ENCODE results near the gene ARMH2. TPM values are rescaled to one million over a fixed set of nuclear protein-coding genes. Genes with fewer than 3 reads are reported as not detected.

Gene ARMH2
- total and polyA plus RNA-seq, 2 experiments from 2014 or later: not detected

DNA sequence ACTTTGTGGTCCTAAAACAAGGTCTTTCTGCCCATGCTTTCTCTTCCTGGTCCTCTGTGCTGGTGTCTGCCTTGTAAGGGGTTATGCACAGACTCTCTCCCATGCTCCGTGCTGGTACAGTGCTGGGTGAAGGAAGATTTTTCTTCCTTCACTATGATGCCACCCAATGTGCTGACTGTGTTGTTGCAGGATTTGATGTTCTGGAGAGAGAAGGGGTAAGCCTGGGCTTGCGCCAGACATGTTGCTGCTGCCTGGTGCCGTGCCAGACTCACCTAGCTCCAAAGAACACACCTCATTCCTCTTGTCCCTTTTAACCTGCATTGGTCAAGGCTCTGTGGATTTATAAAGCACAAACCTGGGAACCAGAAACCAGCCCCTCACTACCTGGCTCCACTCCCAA is 28.4 kb upstream of the ARMH2 start:
- Histone ChIP-seq H3K4me2 (no peak overlapping the region), H3K9me2 (ENCODE audit: insufficient read depth) (no peaks in the 10 kb centered on the region), H3K27me3 (ENCODE audit: insufficient read depth) (no peaks in the 10 kb centered on the region), H3K4me3 (no peak overlapping the region), H3F3A (replicated peaks; ENCODE audit: low read depth) (0 out of 2 replicates have a peak, but pooled peaks cover 2% of the 10 kb centered on the region), H3K4me1 (ENCODE audit: insufficient read depth) (peaks cover 13% of the 10 kb centered on the region), H3K79me2 (replicated peaks; ENCODE audit: insufficient read depth) (no peaks in the 10 kb centered on the region), H2AFZ (peak overlapping the region; percentile 93), H3K36me3 (ENCODE audit: insufficient read depth) (0 out of 2 replicates have a peak, but pooled peaks cover 2% of the 10 kb centered on the region), H4K20me1 (replicated peaks; ENCODE audit: insufficient read depth) (no peaks in the 10 kb centered on the region), H3K27ac (ENCODE audit: low read depth) (peak overlapping the region; percentile 63)
- Mint-ChIP-seq H3K27me3 (ENCODE audit: insufficient read depth, low read depth, poor library complexity) (peaks cover 2% of the 10 kb centered on the region), H3K9me3 (no peaks in the 10 kb centered on the region), H3K4me1 (peaks cover 20% of the 10 kb centered on the region; the same call in 2 of the 3 replicates), H3K4me3 (no peak overlapping the region), H3K36me3 (ENCODE audit: low read depth) (peaks cover 8% of the 10 kb centered on the region; the same call in 1 of the 3 replicates), H3K27ac (peak overlapping the region; percentile 75; the same call in 1 of the 2 replicates)
- peak; percentile 65 for ATAC-seq
- TF ChIP-seq, protein P1, sequence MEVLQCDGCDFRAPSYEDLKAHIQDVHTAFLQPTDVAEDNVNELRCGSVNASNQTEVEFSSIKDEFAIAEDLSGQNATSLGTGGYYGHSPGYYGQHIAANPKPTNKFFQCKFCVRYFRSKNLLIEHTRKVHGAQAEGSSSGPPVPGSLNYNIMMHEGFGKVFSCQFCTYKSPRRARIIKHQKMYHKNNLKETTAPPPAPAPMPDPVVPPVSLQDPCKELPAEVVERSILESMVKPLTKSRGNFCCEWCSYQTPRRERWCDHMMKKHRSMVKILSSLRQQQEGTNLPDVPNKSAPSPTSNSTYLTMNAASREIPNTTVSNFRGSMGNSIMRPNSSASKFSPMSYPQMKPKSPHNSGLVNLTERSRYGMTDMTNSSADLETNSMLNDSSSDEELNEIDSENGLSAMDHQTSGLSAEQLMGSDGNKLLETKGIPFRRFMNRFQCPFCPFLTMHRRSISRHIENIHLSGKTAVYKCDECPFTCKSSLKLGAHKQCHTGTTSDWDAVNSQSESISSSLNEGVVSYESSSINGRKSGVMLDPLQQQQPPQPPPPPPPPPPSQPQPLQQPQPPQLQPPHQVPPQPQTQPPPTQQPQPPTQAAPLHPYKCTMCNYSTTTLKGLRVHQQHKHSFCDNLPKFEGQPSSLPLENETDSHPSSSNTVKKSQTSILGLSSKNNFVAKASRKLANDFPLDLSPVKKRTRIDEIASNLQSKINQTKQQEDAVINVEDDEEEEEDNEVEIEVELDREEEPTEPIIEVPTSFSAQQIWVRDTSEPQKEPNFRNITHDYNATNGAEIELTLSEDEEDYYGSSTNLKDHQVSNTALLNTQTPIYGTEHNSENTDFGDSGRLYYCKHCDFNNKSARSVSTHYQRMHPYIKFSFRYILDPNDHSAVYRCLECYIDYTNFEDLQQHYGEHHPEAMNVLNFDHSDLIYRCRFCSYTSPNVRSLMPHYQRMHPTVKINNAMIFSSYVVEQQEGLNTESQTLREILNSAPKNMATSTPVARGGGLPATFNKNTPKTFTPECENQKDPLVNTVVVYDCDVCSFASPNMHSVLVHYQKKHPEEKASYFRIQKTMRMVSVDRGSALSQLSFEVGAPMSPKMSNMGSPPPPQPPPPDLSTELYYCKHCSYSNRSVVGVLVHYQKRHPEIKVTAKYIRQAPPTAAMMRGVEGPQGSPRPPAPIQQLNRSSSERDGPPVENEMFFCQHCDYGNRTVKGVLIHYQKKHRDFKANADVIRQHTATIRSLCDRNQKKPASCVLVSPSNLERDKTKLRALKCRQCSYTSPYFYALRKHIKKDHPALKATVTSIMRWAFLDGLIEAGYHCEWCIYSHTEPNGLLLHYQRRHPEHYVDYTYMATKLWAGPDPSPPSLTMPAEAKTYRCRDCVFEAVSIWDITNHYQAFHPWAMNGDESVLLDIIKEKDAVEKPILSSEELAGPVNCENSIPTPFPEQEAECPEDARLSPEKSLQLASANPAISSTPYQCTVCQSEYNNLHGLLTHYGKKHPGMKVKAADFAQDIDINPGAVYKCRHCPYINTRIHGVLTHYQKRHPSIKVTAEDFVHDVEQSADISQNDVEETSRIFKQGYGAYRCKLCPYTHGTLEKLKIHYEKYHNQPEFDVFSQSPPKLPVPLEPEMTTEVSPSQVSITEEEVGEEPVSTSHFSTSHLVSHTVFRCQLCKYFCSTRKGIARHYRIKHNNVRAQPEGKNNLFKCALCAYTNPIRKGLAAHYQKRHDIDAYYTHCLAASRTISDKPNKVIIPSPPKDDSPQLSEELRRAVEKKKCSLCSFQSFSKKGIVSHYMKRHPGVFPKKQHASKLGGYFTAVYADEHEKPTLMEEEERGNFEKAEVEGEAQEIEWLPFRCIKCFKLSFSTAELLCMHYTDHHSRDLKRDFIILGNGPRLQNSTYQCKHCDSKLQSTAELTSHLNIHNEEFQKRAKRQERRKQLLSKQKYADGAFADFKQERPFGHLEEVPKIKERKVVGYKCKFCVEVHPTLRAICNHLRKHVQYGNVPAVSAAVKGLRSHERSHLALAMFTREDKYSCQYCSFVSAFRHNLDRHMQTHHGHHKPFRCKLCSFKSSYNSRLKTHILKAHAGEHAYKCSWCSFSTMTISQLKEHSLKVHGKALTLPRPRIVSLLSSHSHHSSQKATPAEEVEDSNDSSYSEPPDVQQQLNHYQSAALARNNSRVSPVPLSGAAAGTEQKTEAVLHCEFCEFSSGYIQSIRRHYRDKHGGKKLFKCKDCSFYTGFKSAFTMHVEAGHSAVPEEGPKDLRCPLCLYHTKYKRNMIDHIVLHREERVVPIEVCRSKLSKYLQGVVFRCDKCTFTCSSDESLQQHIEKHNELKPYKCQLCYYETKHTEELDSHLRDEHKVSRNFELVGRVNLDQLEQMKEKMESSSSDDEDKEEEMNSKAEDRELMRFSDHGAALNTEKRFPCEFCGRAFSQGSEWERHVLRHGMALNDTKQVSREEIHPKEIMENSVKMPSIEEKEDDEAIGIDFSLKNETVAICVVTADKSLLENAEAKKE (CRISPR knock-in tag; IDR thresholded peaks at IDR 0.05): no peak
- TF ChIP-seq, protein P2, sequence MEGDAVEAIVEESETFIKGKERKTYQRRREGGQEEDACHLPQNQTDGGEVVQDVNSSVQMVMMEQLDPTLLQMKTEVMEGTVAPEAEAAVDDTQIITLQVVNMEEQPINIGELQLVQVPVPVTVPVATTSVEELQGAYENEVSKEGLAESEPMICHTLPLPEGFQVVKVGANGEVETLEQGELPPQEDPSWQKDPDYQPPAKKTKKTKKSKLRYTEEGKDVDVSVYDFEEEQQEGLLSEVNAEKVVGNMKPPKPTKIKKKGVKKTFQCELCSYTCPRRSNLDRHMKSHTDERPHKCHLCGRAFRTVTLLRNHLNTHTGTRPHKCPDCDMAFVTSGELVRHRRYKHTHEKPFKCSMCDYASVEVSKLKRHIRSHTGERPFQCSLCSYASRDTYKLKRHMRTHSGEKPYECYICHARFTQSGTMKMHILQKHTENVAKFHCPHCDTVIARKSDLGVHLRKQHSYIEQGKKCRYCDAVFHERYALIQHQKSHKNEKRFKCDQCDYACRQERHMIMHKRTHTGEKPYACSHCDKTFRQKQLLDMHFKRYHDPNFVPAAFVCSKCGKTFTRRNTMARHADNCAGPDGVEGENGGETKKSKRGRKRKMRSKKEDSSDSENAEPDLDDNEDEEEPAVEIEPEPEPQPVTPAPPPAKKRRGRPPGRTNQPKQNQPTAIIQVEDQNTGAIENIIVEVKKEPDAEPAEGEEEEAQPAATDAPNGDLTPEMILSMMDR (conservative IDR thresholded peaks at IDR 0.05; ENCODE audit: low read depth in 2 of 2): peak in 1 of 2 experiments; percentile 25; a peak in 2 of 4 replicates
- no peak for DNase-seq (ENCODE audit: low spot score)

DNA sequence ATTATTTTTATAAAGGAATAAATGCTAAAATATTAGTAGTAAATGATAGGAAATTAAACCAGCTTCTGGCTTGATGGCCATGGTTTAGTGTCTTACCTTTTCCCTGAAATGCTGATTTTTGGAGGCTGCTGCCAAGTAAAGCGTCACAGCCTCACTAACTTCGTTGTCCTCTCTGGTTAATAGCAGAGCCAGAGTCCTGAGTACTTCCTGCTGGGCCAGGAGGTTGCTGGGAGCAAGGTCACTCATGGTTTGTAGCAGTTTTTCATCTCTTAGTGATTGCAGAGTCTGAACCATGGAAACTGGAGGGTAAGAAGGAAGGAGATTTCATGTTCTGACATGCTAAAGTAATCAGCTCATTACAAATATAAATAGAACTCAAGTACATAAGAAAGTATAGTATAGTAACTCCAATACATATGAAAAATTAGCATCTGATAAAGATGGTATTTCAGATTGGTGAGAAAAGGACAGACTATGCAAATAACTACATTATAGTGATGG is 26.5 kb upstream of the ARMH2 start:
- Histone ChIP-seq H3K36me3 (ENCODE audit: insufficient read depth) (0 out of 2 replicates have a peak, but pooled peaks cover 2% of the 10 kb centered on the region), H3K79me2 (replicated peaks; ENCODE audit: insufficient read depth) (no peaks in the 10 kb centered on the region), H3K4me3 (no peak overlapping the region), H3K9me2 (ENCODE audit: insufficient read depth) (no peaks in the 10 kb centered on the region), H3K27me3 (ENCODE audit: insufficient read depth) (no peaks in the 10 kb centered on the region), H3F3A (replicated peaks; ENCODE audit: low read depth) (no peaks in the 10 kb centered on the region), H4K20me1 (replicated peaks; ENCODE audit: insufficient read depth) (no peaks in the 10 kb centered on the region), H3K4me1 (ENCODE audit: insufficient read depth) (peaks cover 9% of the 10 kb centered on the region), H3K4me2 (no peak overlapping the region), H3K27ac (ENCODE audit: low read depth) (no peak overlapping the region), H2AFZ (no peak overlapping the region)
- no peaks in the 10 kb centered on the region for H3K9me3 Mint-ChIP-seq
- peaks cover 4% of the 10 kb centered on the region; the same call in 2 of the 3 replicates for H3K4me1 Mint-ChIP-seq
- peaks cover 3% of the 10 kb centered on the region; the same call in 1 of the 3 replicates for H3K36me3 Mint-ChIP-seq (ENCODE audit: low read depth)
- ATAC-seq (no peak), DNase-seq (ENCODE audit: low spot score) (no peak)
- peaks cover 2% of the 10 kb centered on the region for H3K27me3 Mint-ChIP-seq (ENCODE audit: insufficient read depth, low read depth, poor library complexity)
- no peak overlapping the region for H3K4me3 Mint-ChIP-seq
- H3K27ac Mint-ChIP-seq: no peak overlapping the region
- TF ChIP-seq JUNB (IDR thresholded peaks at IDR 0.05; ENCODE audit: unreplicated experiment) (no peak), ZNF114 (CRISPR knock-in tag; IDR thresholded peaks at IDR 0.05) (no peak)
- TF ChIP-seq, protein P3, sequence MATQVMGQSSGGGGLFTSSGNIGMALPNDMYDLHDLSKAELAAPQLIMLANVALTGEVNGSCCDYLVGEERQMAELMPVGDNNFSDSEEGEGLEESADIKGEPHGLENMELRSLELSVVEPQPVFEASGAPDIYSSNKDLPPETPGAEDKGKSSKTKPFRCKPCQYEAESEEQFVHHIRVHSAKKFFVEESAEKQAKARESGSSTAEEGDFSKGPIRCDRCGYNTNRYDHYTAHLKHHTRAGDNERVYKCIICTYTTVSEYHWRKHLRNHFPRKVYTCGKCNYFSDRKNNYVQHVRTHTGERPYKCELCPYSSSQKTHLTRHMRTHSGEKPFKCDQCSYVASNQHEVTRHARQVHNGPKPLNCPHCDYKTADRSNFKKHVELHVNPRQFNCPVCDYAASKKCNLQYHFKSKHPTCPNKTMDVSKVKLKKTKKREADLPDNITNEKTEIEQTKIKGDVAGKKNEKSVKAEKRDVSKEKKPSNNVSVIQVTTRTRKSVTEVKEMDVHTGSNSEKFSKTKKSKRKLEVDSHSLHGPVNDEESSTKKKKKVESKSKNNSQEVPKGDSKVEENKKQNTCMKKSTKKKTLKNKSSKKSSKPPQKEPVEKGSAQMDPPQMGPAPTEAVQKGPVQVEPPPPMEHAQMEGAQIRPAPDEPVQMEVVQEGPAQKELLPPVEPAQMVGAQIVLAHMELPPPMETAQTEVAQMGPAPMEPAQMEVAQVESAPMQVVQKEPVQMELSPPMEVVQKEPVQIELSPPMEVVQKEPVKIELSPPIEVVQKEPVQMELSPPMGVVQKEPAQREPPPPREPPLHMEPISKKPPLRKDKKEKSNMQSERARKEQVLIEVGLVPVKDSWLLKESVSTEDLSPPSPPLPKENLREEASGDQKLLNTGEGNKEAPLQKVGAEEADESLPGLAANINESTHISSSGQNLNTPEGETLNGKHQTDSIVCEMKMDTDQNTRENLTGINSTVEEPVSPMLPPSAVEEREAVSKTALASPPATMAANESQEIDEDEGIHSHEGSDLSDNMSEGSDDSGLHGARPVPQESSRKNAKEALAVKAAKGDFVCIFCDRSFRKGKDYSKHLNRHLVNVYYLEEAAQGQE (IDR thresholded peaks at IDR 0.05; ENCODE audit: unreplicated experiment): no peak

All from GM23338 (cell line).